ENCODE data around the gene MDM4.

DNA sequence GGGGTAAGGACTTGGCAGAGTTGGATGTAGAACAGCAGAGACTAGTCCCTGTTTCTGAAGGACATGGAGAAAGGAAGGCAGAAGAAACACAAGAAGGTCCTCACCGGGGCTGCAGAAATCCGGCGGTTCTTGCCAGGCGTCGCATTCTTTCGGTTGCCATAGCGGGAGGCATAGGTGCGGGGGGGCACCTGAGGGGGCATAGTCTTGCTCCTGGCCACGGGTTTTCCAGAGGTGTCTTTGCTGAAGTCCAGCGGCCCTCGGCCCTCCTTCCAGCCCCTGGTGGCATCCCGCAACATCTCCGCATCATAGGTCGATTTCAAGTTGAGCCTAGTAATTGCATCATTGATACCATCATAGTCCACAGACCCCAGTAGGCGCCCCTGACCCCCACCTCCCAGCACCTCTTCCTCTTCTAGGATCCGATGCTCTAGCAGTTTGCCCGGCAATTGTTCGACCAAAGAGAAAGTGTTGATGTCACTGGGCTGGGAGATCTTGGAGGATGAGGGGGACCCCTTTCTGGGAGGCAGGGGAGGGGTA, 47.4 kb upstream of the MDM4 start:
- TF ChIP-seq, protein P1, sequence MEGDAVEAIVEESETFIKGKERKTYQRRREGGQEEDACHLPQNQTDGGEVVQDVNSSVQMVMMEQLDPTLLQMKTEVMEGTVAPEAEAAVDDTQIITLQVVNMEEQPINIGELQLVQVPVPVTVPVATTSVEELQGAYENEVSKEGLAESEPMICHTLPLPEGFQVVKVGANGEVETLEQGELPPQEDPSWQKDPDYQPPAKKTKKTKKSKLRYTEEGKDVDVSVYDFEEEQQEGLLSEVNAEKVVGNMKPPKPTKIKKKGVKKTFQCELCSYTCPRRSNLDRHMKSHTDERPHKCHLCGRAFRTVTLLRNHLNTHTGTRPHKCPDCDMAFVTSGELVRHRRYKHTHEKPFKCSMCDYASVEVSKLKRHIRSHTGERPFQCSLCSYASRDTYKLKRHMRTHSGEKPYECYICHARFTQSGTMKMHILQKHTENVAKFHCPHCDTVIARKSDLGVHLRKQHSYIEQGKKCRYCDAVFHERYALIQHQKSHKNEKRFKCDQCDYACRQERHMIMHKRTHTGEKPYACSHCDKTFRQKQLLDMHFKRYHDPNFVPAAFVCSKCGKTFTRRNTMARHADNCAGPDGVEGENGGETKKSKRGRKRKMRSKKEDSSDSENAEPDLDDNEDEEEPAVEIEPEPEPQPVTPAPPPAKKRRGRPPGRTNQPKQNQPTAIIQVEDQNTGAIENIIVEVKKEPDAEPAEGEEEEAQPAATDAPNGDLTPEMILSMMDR (IDR thresholded peaks at IDR 0.05; ENCODE audit: low read length), result no peak
- TF ChIP-seq EZH2phosphoT487 (IDR thresholded peaks at IDR 0.05; ENCODE audit: low read length), result no peak
